ENCODE results near the gene HOXB5.

HOXB5 gene

DNA sequence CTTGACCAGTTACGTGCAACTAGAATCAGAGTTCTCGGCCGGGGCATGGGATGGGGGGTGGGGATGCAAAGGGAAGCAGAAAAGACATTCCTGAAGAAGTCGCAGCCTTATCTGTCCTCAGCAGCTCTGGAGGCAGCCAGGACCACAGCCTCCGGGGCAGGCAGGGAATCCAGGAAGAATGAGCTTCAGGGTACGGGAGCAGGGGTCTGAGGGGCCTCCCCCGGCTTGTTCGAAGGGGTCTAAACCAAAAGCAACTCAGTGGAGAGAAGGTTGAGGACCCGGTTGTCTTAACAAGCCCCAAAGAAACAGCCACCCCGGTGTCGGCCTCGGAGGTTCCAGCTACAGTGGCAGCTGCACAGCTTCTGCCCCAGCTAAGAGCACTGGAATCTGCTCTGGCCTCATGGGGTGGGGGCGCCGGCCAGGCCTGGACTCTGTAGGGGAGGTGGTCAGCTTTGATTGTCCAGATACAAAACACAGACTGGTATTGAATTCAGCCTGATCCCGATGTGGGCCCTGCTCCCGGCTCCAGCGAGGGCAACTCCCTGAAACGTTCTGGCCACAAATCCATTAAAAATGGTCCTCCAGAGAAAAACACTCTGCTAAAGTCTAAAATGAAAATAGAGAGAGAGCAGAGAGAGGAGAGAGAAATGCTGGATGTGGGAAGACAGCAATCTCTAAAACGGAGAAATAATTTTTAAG lies 23.1 kb downstream of the HOXB5 start:
- no peak for DNase-seq (ENCODE audit: low read depth)
- TF ChIP-seq, protein P1, sequence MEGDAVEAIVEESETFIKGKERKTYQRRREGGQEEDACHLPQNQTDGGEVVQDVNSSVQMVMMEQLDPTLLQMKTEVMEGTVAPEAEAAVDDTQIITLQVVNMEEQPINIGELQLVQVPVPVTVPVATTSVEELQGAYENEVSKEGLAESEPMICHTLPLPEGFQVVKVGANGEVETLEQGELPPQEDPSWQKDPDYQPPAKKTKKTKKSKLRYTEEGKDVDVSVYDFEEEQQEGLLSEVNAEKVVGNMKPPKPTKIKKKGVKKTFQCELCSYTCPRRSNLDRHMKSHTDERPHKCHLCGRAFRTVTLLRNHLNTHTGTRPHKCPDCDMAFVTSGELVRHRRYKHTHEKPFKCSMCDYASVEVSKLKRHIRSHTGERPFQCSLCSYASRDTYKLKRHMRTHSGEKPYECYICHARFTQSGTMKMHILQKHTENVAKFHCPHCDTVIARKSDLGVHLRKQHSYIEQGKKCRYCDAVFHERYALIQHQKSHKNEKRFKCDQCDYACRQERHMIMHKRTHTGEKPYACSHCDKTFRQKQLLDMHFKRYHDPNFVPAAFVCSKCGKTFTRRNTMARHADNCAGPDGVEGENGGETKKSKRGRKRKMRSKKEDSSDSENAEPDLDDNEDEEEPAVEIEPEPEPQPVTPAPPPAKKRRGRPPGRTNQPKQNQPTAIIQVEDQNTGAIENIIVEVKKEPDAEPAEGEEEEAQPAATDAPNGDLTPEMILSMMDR (IDR thresholded peaks at IDR 0.05; ENCODE audit: low read depth, low read length) = no peak
- TF ChIP-seq, protein P2, sequence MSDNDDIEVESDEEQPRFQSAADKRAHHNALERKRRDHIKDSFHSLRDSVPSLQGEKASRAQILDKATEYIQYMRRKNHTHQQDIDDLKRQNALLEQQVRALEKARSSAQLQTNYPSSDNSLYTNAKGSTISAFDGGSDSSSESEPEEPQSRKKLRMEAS (IDR thresholded peaks at IDR 0.05; ENCODE audit: low read depth, low read length) = no peak
- TF ChIP-seq MYC (IDR thresholded peaks at IDR 0.05; ENCODE audit: low read depth, low read length) (no peak), POLR2A (IDR thresholded peaks at IDR 0.05; ENCODE audit: extremely low read depth, insufficient read length) (no peak)
- no peak overlapping the region for H3K4me3 ChIP-seq (ENCODE audit: low read depth, low read length)

DNA sequence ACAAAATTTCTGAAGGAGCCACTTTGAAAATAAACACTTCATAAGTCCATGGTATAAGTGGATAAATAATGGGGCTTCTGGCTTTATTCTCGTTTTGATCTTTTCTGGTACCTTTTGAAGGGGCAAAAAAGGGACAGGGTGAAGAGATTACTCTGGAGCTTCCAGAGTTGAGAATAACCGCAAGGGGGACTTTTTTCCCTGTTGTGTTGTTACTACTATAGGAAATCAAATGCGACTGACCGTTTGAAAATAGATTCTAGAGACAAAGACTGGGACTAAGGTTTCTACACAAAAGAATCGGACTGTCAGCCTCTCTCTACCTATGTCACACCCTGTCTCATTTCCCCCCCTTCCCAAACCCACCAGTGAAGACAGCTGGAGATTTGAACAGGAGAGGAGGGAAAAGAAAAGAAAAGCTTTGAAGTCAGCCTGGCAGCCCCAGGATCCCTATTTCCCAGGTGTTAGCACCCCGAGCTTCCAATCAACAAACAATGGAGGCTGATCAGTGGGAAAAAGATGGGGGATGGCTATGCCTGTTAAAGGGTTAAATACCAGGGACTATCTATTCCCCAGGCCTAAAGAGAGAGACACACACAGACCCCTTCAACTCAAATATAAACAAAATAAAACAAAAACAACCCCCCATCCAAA lies 23.8 kb downstream of the HOXB5 start:
- TF ChIP-seq, protein P1 (IDR thresholded peaks at IDR 0.05; ENCODE audit: low read depth, low read length) = no peak
- TF ChIP-seq MYC (IDR thresholded peaks at IDR 0.05; ENCODE audit: low read depth, low read length) (no peak), POLR2A (IDR thresholded peaks at IDR 0.05; ENCODE audit: extremely low read depth, insufficient read length) (no peak)
- TF ChIP-seq, protein P2 (IDR thresholded peaks at IDR 0.05; ENCODE audit: low read depth, low read length) = no peak
- no peak for DNase-seq (ENCODE audit: low read depth)
- H3K4me3 ChIP-seq (ENCODE audit: low read depth, low read length) = no peak overlapping the region

DNA sequence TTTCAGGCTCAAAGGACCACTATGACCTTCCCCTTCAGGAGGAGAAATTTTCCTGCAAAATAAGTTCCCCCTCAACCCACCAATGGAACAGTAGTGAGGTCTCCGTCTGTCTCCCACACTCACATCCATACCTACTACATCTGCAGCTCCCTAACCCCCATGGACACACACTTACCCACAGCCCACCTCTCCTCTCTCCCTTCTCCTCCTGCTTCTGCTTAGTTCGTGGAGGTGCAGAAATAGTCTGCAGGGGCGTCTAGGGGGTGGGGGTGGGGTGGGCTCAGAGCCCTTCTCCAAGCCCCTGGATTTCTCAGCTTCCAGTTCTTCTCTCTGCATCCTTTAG lies 24.4 kb downstream of the HOXB5 start:
- H3K4me3 ChIP-seq (ENCODE audit: low read depth, low read length) = no peak overlapping the region
- TF ChIP-seq, protein P2 (IDR thresholded peaks at IDR 0.05; ENCODE audit: low read depth, low read length) = no peak
- TF ChIP-seq, protein P1 (IDR thresholded peaks at IDR 0.05; ENCODE audit: low read depth, low read length) = no peak
- no peak for TF ChIP-seq MYC (IDR thresholded peaks at IDR 0.05; ENCODE audit: low read depth, low read length)
- TF ChIP-seq POLR2A (IDR thresholded peaks at IDR 0.05; ENCODE audit: extremely low read depth, insufficient read length) = no peak
- DNase-seq (ENCODE audit: low read depth) = no peak

DNA sequence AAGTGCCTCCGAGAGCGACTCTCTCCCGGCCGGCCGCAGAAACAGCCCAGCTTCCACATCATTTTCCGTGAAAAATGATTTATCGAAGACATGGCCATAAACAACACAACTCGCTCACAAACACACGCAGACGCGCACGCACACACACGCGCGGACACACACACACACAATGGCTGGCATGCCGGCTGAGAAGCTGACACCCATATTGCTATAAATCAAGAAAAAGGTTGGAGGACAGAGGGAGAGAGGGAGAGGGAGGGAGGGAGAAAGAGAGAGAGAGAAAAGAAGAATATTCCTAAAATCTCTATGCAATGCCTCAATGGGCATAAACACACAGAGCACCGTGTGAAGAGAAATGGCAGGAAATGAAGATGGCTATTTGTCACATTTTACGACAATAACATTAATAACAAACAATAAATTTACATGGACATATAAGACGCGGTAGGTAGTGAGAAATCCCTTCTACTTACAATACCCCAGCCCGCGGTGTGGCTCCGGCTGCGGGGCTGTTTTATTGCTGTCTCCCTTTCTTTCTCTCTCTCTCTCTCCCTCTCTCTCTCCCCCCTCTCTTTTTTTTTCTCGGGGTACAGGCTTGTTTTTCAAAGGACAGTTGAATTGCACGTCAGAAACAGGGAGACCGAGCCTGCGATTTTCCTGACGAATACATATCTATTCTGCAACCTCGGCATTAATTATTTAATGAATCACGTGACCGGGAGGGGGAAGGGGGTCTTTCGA lies 24.9 kb downstream of the HOXB5 start:
- no peak for TF ChIP-seq MYC (IDR thresholded peaks at IDR 0.05; ENCODE audit: low read depth, low read length)
- TF ChIP-seq POLR2A (IDR thresholded peaks at IDR 0.05; ENCODE audit: extremely low read depth, insufficient read length) = no peak
- TF ChIP-seq, protein P1 (IDR thresholded peaks at IDR 0.05; ENCODE audit: low read depth, low read length) = no peak
- TF ChIP-seq, protein P2 (IDR thresholded peaks at IDR 0.05; ENCODE audit: low read depth, low read length) = no peak
- no peak for DNase-seq (ENCODE audit: low read depth)
- H3K4me3 ChIP-seq (ENCODE audit: low read depth, low read length) = no peak overlapping the region

DNA sequence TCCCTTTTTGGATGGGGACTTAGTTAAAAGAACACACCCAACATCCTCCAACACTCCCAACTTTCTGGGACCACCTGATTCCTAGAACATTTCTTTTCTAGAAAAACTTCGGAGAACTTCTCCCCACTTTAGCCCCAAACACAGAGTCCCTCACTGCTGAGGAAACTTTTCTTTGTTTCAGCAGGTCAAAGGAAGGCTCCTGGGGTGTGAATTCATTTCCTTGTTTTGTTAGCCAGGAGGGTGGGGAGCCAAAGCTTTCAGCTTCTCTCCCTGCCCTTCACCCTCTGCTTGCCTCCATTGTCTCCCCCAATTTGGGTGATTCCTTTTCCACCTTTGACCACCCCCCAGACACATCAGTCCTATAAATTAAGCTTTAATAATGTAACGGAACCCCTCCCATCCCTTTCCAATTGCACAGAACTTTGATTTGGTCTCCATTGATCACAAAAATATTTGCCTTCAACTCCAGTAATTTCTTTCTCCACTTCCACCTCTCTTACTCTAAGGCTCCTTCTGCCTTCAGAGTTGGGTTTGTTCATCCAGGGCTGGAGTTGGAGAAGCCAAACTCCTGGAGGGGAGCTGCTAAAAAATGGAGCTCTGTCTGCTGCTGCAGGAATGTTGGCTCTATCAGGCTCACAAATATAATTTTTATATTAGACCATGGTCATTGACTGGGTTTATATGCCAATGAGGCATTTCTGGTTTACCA lies 25.8 kb downstream of the HOXB5 start:
- no peak for DNase-seq (ENCODE audit: low read depth)
- no peak overlapping the region for H3K4me3 ChIP-seq (ENCODE audit: low read depth, low read length)
- TF ChIP-seq POLR2A (IDR thresholded peaks at IDR 0.05; ENCODE audit: extremely low read depth, insufficient read length) = no peak
- TF ChIP-seq, protein P1 (IDR thresholded peaks at IDR 0.05; ENCODE audit: low read depth, low read length) = no peak
- TF ChIP-seq MYC (IDR thresholded peaks at IDR 0.05; ENCODE audit: low read depth, low read length) = no peak
- TF ChIP-seq, protein P2 (IDR thresholded peaks at IDR 0.05; ENCODE audit: low read depth, low read length) = no peak

Measured in NB4 (cell line).